Breast epithelium (tissue), 3 donors: ENCODE results near the gene CPA1.

Experiments
- POLR2A ChIP-seq: fragments of 450-650 bp; IDR thresholded peaks from one replicate; pipeline ENCODE4 v1.6.1; 2016; ENCODE audit warnings: antibody characterized with exemption, mild to moderate bottlenecking, moderate library complexity
- POLR2AphosphoS5 ChIP-seq, 3 donors: sonication (generic); formaldehyde crosslinking; IDR thresholded peaks; one replicate each; pipeline ENCODE4 v1.6.1; 2017; ENCODE audit warnings: antibody characterized with exemption in 3 of 3
- TF ChIP-seq, protein P1 (sequence below), 3 donors: fragments of 450-650 bp; IDR thresholded peaks; one replicate each; pipeline ENCODE4 v1.5.1; 2016 to 2017; ENCODE audit warnings: antibody characterized with exemption in 3 of 3, mild to moderate bottlenecking in 3 of 3, moderate library complexity in 3 of 3

GRCh38 chr7:130410868-130411541, 30.7 kb downstream of the CPA1 start:
- TF ChIP-seq, protein P1, sequence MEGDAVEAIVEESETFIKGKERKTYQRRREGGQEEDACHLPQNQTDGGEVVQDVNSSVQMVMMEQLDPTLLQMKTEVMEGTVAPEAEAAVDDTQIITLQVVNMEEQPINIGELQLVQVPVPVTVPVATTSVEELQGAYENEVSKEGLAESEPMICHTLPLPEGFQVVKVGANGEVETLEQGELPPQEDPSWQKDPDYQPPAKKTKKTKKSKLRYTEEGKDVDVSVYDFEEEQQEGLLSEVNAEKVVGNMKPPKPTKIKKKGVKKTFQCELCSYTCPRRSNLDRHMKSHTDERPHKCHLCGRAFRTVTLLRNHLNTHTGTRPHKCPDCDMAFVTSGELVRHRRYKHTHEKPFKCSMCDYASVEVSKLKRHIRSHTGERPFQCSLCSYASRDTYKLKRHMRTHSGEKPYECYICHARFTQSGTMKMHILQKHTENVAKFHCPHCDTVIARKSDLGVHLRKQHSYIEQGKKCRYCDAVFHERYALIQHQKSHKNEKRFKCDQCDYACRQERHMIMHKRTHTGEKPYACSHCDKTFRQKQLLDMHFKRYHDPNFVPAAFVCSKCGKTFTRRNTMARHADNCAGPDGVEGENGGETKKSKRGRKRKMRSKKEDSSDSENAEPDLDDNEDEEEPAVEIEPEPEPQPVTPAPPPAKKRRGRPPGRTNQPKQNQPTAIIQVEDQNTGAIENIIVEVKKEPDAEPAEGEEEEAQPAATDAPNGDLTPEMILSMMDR (IDR thresholded peaks at IDR 0.05): no peak
- TF ChIP-seq POLR2A (no peak), POLR2AphosphoS5 (IDR thresholded peaks at IDR 0.05) (no peak)
